ENCODE measurements around the gene PPME1. TPM values are rescaled to one million over a fixed set of nuclear protein-coding genes. Genes with fewer than 3 reads are reported as not detected.

PPME1 gene
- total RNA-seq, 8 experiments from 2014 or later, result 34.9 to 68.7 (median 46.8) TPM

GRCh38 chr11:74206746-74207145 lies 35.7 kb downstream of the PPME1 start:
- no peaks in the 10 kb centered on the region for H3K4me1 ChIP-seq (replicated peaks in 1 of 2)
- no peak overlapping the region for H3K4me3 ChIP-seq
- ATAC-seq (replicated peaks in 6 of 8), result no peak
- no peak overlapping the region for H3K27ac ChIP-seq
- 100% methylated on average over 1 of the region's 1 CpG; no CpG with 5 or more reads in 9 of the 10 experiments for WGBS, 10 experiments
- in situ Hi-C loops (cut with MboI; ENCODE audit: low pct_unique_long_range_greater_than_20kb in 2 of 9, low sequenced_read_pairs in 9 of 9, unreplicated experiment in 9 of 9), result no loop called here

- no peak overlapping the region for H3K4me3 ChIP-seq
- in situ Hi-C loops (cut with MboI; ENCODE audit: low pct_unique_long_range_greater_than_20kb in 2 of 9, low sequenced_read_pairs in 9 of 9, unreplicated experiment in 9 of 9), result no loop called here
- no peaks in the 10 kb centered on the region for H3K4me1 ChIP-seq (replicated peaks in 1 of 2)
- no peak overlapping the region for H3K27ac ChIP-seq
- no peak for ATAC-seq (replicated peaks in 6 of 8)
These were observed 37.4 kb downstream of the PPME1 start for GRCh38 chr11:74208507-74208906.

DNA sequence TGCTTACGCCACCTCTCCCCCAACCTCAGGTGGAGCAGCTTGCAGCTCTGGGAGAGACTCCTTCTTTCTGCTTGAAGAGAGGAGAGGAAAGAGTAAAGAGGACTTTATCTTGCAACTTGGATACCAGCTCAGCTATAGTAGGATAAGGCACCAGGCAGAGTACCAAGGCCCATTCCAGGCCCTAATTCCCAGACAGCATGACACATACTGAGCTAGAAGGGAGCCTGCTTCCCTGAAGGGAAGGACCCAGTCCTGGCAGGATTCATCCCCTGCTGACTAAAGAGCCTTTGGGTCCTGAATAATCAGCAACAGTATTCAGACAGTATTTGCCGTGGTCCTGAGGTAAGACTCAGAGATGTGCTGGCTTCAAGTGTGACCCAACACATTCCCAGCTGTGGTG lies 41.4 kb downstream of the PPME1 start:
- Histone ChIP-seq H3K4me3 (no peak overlapping the region), H3K27ac (no peak overlapping the region), H3K4me1 (replicated peaks in 1 of 2) (no peaks in the 10 kb centered on the region)
- no peak for ATAC-seq (replicated peaks in 6 of 8)
- in situ Hi-C loops (cut with MboI; ENCODE audit: low pct_unique_long_range_greater_than_20kb in 2 of 9, low sequenced_read_pairs in 9 of 9, unreplicated experiment in 9 of 9), result no loop called here
- WGBS, 10 experiments, result 75 to 100% (median 97%) methylated on average over 1 to 2 of the region's 2 CpGs; no CpG with 5 or more reads in 4 of the 10 experiments

DNA sequence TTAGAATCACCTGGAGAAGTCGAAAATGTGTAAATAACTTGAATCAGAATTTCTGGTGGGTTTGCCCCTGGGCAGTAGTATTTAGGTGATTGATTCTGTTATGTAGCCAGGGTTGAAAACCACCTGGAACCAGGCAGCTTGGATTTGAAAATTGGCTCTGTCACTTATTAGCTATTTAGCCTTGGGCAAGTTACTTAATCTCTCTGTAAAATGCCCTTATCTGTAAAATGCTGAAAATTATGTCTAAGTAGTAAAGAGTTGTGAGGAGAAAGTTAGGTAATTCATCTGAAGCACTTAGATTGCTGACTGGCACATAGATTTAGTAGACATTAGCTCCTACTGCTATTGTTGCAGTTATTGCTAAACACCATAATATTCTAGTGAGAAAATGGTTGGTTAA lies 49.3 kb downstream of the PPME1 start:
- H3K4me3 ChIP-seq, result no peak overlapping the region
- no peaks in the 10 kb centered on the region for H3K4me1 ChIP-seq (replicated peaks in 1 of 2)
- in situ Hi-C loops (cut with MboI; ENCODE audit: low pct_unique_long_range_greater_than_20kb in 2 of 9, low sequenced_read_pairs in 9 of 9, unreplicated experiment in 9 of 9), result no loop called here
- no peak overlapping the region for H3K27ac ChIP-seq
- 67 to 100% (median 100%) methylated on average over 1 of the region's 1 CpG; no CpG with 5 or more reads in 5 of the 10 experiments for WGBS, 10 experiments
- ATAC-seq (replicated peaks in 6 of 8), result no peak

GRCh38 chr11:74221816-74222215 lies 50.7 kb downstream of the PPME1 start:
- no peak for ATAC-seq (replicated peaks in 6 of 8)
- Histone ChIP-seq H3K4me1 (replicated peaks in 1 of 2) (no peaks in the 10 kb centered on the region), H3K27ac (no peak overlapping the region), H3K4me3 (no peak overlapping the region)
- in situ Hi-C loops (cut with MboI; ENCODE audit: low pct_unique_long_range_greater_than_20kb in 2 of 9, low sequenced_read_pairs in 9 of 9, unreplicated experiment in 9 of 9), result no loop called here
- 36 to 100% (median 89%) methylated on average over 1 of the region's 1 CpG; no CpG with 5 or more reads in 3 of the 10 experiments for WGBS, 10 experiments

DNA sequence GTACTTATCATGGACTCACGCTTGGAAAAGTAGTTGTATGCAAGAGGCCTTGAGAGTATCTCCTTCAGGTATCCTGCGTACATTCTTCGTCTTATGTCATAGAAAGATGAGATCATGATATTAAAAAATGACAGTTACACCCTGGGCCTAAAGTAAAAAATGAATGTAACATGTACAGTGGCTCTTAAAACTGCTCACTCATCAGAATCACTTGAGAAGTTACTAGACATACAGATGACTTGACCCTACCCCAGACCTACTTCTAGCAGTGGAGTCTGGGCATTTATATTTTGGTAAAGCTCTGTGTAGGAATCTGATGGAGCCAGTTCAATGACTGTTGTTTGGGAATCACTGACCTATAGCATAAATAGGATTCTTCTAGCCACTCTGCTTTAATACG lies 54.5 kb downstream of the PPME1 start:
- Histone ChIP-seq H3K27ac (no peak overlapping the region), H3K4me1 (replicated peaks in 1 of 2) (no peaks in the 10 kb centered on the region), H3K4me3 (no peak overlapping the region)
- ATAC-seq (replicated peaks in 6 of 8), result no peak
- WGBS, 10 experiments, result 95 to 100% (median 100%) methylated on average over 1 to 4 of the region's 4 CpGs; no CpG with 5 or more reads in 1 of the 10 experiments
- in situ Hi-C loops (cut with MboI; ENCODE audit: low pct_unique_long_range_greater_than_20kb in 2 of 9, low sequenced_read_pairs in 9 of 9, unreplicated experiment in 9 of 9), result no loop called here

- no peaks in the 10 kb centered on the region for H3K4me1 ChIP-seq (replicated peaks in 1 of 2)
- H3K4me3 ChIP-seq, result no peak overlapping the region
- WGBS, 10 experiments, result 0 to 100% (median 70%) methylated on average over 1 to 2 of the region's 2 CpGs; no CpG with 5 or more reads in 1 of the 10 experiments
- no peak overlapping the region for H3K27ac ChIP-seq
- in situ Hi-C loops (cut with MboI; ENCODE audit: low pct_unique_long_range_greater_than_20kb in 2 of 9, low sequenced_read_pairs in 9 of 9, unreplicated experiment in 9 of 9), result no loop called here
- ATAC-seq (replicated peaks in 6 of 8), result no peak
These were observed 55.8 kb downstream of the PPME1 start for GRCh38 chr11:74226907-74227306.

DNA sequence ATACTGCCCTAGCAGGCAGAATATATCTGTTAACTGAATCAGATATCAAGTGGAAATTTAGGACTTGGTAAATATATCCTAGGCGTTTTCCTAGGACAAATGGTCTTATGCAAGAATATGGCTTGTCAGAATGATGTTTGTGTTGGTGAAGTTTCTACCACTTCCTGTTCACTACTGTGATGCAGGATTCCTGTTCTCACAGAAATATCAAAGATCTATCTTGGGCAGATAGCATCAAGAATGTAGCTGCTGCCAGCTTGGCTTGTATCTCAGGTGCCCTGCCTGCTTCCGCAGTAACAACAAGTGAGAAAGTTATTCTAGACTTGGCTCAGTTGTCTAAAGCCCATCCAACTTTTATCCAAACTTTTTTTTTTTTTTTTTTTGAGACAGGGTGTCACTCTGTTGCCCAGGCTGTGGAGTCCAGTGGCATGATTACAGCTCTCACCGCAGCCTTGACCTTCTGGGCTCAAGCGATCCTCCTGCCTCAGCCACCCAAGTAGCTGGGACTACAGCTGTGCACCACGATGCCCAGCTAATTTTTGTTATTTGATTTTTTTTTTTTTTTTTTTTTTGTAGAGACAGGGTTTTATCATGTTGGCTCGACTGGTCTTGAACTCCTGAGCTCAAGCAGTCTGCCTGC lies 61.3 kb downstream of the PPME1 start:
- no peaks in the 10 kb centered on the region for H3K4me1 ChIP-seq (replicated peaks in 1 of 2)
- no peak for ATAC-seq (replicated peaks in 6 of 8)
- WGBS, 10 experiments, result 75 to 100% (median 93%) methylated on average over 3 to 6 of the region's 6 CpGs; no CpG with 5 or more reads in 2 of the 10 experiments
- no peak overlapping the region for H3K27ac ChIP-seq
- no peak overlapping the region for H3K4me3 ChIP-seq
- in situ Hi-C loops (cut with MboI; ENCODE audit: low pct_unique_long_range_greater_than_20kb in 2 of 9, low sequenced_read_pairs in 9 of 9, unreplicated experiment in 9 of 9), result no loop called here

DNA sequence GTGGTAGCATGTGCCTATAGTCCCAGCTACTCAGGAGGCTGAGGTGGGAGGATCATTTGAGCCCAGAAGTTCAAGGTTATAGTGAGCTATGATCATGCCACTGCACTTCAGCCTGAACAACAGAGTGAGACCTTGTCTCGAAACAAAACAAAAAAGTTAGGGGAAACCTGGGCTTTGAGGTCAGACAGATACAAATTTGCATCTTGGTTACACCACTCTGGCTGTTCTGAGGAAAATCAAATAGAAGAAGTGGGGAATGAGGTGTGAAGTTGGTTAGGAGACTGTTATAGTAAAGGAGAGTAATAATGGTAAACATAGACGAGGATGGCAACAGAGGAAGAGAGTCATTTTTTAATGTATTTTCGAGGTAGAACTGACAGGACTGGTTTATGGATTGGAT lies 62.6 kb downstream of the PPME1 start:
- Histone ChIP-seq H3K27ac (no peak overlapping the region), H3K4me3 (no peak overlapping the region), H3K4me1 (replicated peaks in 1 of 2) (no peaks in the 10 kb centered on the region)
- 68 to 100% (median 86%) methylated on average over 1 to 3 of the region's 3 CpGs for WGBS, 10 experiments
- ATAC-seq (replicated peaks in 6 of 8), result no peak
- in situ Hi-C loops (cut with MboI; ENCODE audit: low pct_unique_long_range_greater_than_20kb in 2 of 9, low sequenced_read_pairs in 9 of 9, unreplicated experiment in 9 of 9), result no loop called here

DNA sequence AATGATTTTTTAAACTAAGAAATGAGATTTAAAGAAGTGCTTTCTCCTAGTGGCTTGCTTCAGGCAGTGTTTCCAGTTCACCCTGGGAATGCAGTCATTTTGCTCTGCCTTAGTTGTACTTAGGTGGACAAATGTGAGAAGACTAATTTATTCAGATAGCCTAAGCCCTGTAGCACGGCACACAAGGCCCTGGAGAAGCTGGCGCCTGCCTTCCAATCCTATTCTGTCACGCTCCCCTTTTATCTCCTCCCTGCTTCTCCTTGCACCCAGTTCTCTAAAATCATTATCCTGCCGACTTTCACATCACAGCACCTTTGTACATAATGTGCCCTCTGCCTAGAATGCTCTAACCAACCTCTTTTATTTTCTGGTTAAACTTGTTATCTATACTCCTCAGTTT lies 64.0 kb downstream of the PPME1 start:
- Histone ChIP-seq H3K27ac (no peak overlapping the region), H3K4me1 (replicated peaks in 1 of 2) (no peaks in the 10 kb centered on the region), H3K4me3 (no peak overlapping the region)
- in situ Hi-C loops (cut with MboI; ENCODE audit: low pct_unique_long_range_greater_than_20kb in 2 of 9, low sequenced_read_pairs in 9 of 9, unreplicated experiment in 9 of 9), result no loop called here
- WGBS, 10 experiments, result 85 to 100% (median 93%) methylated on average over 1 to 4 of the region's 4 CpGs
- no peak for ATAC-seq (replicated peaks in 6 of 8)

DNA sequence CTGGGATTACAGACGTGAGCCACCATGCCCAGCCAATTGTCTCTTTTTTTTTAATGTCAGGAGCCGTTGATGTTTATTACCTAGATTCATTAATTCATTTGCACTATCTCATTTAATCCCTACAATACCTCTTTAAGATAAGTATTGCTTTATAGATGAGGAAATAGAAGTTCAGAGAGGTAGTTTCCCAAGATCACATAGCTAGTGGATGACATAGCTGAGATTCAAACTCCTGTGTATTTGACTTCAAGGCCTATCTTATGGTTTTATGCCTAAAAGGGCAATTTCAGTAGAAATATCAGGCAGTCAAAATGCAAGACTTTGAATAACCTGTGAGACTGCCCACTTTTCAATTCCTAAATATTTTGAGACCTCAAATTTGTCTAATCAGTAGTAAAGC lies 66.5 kb downstream of the PPME1 start:
- no peak for ATAC-seq (replicated peaks in 6 of 8)
- Histone ChIP-seq H3K4me3 (no peak overlapping the region), H3K4me1 (replicated peaks in 1 of 2) (no peaks in the 10 kb centered on the region), H3K27ac (no peak overlapping the region)
- WGBS, 10 experiments, result 57 to 100% (median 75%) methylated on average over 1 to 2 of the region's 2 CpGs; no CpG with 5 or more reads in 5 of the 10 experiments
- in situ Hi-C loops (cut with MboI; ENCODE audit: low pct_unique_long_range_greater_than_20kb in 2 of 9, low sequenced_read_pairs in 9 of 9, unreplicated experiment in 9 of 9), result no loop called here

DNA sequence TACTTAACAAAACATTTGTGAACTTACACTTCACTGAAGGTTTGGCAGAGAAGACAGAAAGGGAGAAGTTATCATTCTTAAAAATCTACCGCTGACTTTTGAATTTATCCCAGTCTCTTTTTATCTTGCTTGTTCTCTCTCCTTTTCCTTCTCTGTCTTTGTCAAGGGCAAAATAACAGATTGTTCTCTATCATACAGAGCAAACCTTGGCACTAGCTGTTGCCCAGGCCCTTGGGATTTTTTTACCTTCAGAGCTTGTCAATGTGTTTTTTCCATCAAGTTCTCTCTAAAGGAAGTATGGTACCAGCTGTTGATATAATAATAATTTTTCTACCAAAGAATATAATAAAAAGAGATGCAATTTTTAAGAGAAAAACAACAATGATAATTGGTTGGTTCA lies 67.2 kb downstream of the PPME1 start:
- Histone ChIP-seq H3K27ac (no peak overlapping the region), H3K4me3 (no peak overlapping the region), H3K4me1 (replicated peaks in 1 of 2) (no peaks in the 10 kb centered on the region)
- 83 to 100% (median 100%) methylated on average over 1 of the region's 1 CpG; no CpG with 5 or more reads in 2 of the 10 experiments for WGBS, 10 experiments
- in situ Hi-C loops (cut with MboI; ENCODE audit: low pct_unique_long_range_greater_than_20kb in 2 of 9, low sequenced_read_pairs in 9 of 9, unreplicated experiment in 9 of 9), result no loop called here
- ATAC-seq (replicated peaks in 6 of 8), result no peak

DNA sequence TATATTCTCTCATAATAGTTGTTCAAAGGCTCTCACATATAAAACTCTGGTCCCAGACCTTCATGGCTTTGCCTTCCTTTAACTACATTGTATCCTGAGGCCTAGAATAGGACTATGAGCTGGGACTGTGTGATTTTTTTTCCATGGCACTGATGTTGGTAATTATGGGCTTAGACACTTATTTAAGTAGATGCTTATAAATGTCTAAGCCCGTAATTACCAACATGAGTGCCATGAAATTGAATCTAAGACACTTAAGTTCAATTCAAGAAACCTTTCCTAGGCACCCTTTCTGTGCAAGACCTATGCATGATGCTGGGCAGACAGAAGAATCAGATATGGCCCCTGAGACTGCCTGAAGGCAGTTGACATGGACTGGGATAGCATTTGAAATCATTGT lies 77.4 kb downstream of the PPME1 start:
- 100% methylated on average over 1 of the region's 1 CpG; no CpG with 5 or more reads in 4 of the 10 experiments for WGBS, 10 experiments
- in situ Hi-C loops (cut with MboI; ENCODE audit: low pct_unique_long_range_greater_than_20kb in 2 of 9, low sequenced_read_pairs in 9 of 9, unreplicated experiment in 9 of 9), result no loop called here
- no peak for ATAC-seq (replicated peaks in 6 of 8)
- no peak overlapping the region for H3K4me3 ChIP-seq
- no peaks in the 10 kb centered on the region for H3K4me1 ChIP-seq (replicated peaks in 1 of 2)
- no peak overlapping the region for H3K27ac ChIP-seq

DNA sequence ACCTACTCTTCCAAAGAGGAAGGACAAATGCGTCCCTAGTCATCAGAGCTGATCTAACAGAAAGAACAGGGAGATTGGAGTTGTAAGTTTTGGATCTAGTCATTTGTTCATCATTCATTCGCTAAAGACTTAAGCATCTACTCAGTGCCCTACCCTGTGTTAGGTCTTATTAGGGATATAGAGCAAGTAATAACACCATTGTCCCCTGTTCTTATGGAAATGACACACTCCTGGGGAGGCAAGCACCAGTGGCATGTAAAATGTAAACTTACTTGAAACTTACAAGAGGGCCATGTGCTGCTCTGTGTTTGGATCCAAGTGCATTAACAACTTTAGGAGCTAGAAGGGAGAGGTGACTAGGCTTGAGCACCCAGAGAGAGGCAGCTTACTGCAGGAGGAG lies 78.4 kb downstream of the PPME1 start:
- in situ Hi-C loops (cut with MboI; ENCODE audit: low pct_unique_long_range_greater_than_20kb in 2 of 9, low sequenced_read_pairs in 9 of 9, unreplicated experiment in 9 of 9), result no loop called here
- 62 to 100% (median 100%) methylated on average over 1 to 2 of the region's 2 CpGs; no CpG with 5 or more reads in 1 of the 10 experiments for WGBS, 10 experiments
- no peak for ATAC-seq (replicated peaks in 6 of 8)
- H3K4me1 ChIP-seq (replicated peaks in 1 of 2), result no peaks in the 10 kb centered on the region
- no peak overlapping the region for H3K27ac ChIP-seq
- H3K4me3 ChIP-seq, result no peak overlapping the region
